IMR-90 (cell line): ENCODE measurements around the gene AFAP1L2. TPM values are rescaled to one million over a fixed set of nuclear protein-coding genes. Genes with fewer than 3 reads are reported as not detected.

ENCODE experiments used
- ATAC-seq: fragments of 200-7000 bp; cut with Tn5 transposase; 2 replicates; pipeline ENCODE4 v1.9.1; 2020; ENCODE audit warnings: low read depth, mild to moderate bottlenecking, moderate library complexity
- BruUV-seq: library from RNA; stranded (reverse); fragments of 400-500 nt; replicated peaks from 2 replicates; lab custom pipeline; 2021; lab: Mats Ljungman, UMichigan
- CTCF ChIA-PET: fragments of 300-600 bp; formaldehyde crosslinking; extraction: SDS; loops from one replicate; lab custom pipeline; 2021; ENCODE audit warnings: antibody characterized with exemption; lab: Yijun Ruan, JAX
- POLR2A ChIA-PET: fragments of 300-600 bp; sonication (Branson Sonifier 250); formaldehyde crosslinking; loops from one replicate; lab custom pipeline; 2022; ENCODE audit warnings: antibody characterized with exemption; ENCODE audit not compliant: unreplicated experiment; lab: Charles Lee
- DNase-seq: peaks from one replicate; pipeline ENCODE4 v3.0.0; 2013
- H2AFZ ChIP-seq: replicated peaks from 2 replicates; pipeline ENCODE3; 2013; ENCODE audit warnings: low read length, mild to moderate bottlenecking; ENCODE audit not compliant: poor library complexity
- H2AK5ac ChIP-seq: 2 replicates; pipeline ENCODE4 v1.6.1; 2013; ENCODE audit warnings: low read depth, low read length, inconsistent platforms
- H2AK9ac ChIP-seq: replicated peaks from 2 replicates; pipeline ENCODE3; 2013; ENCODE audit warnings: mild to moderate bottlenecking, low read depth, low read length, moderate library complexity; ENCODE audit not compliant: poor library complexity
- H2BK120ac ChIP-seq: 2 replicates; pipeline ENCODE4 v1.6.1; 2013; ENCODE audit warnings: low read depth, low read length, inconsistent platforms
- H2BK15ac ChIP-seq: 3 replicates; pipeline ENCODE4 v1.6.1; 2013; ENCODE audit warnings: low read depth, low read length, inconsistent platforms
- H2BK20ac ChIP-seq: 2 replicates; pipeline ENCODE4 v1.6.1; 2013; ENCODE audit warnings: low read depth, mild to moderate bottlenecking, inconsistent platforms, low read length, moderate library complexity
- H2BK5ac ChIP-seq: 2 replicates; pipeline ENCODE4 v1.6.1; 2013; ENCODE audit warnings: mild to moderate bottlenecking, low read depth, low read length, inconsistent platforms; ENCODE audit not compliant: poor library complexity, severe bottlenecking
- H3K14ac ChIP-seq: replicated peaks from 2 replicates; pipeline ENCODE4 v1.6.1; 2013; ENCODE audit warnings: low read depth, low read length, inconsistent platforms
- H3K18ac ChIP-seq: 2 replicates; pipeline ENCODE4 v1.6.1; 2013; ENCODE audit warnings: low read depth, low read length, control low read depth
- H3K23ac ChIP-seq: 2 replicates; pipeline ENCODE4 v1.6.1; 2013; ENCODE audit warnings: low read depth, low read length, inconsistent platforms
- H3K27ac ChIP-seq: 2 replicates; pipeline ENCODE4 v1.5.1; 2013; ENCODE audit warnings: mild to moderate bottlenecking, control low read depth, low read length; ENCODE audit not compliant: insufficient read depth
- H3K27me3 ChIP-seq: 2 replicates; pipeline ENCODE4 v1.6.1; 2013; ENCODE audit warnings: low read length; ENCODE audit not compliant: control insufficient read depth, insufficient read depth
- H3K36me3 ChIP-seq: 2 replicates; pipeline ENCODE4 v1.6.1; 2013; ENCODE audit warnings: low read length, mixed read lengths; ENCODE audit not compliant: control insufficient read depth, insufficient read depth
- H3K4ac ChIP-seq: 2 replicates; pipeline ENCODE4 v1.6.1; 2013; ENCODE audit warnings: low read depth, low read length, inconsistent platforms
- H3K4me1 ChIP-seq: 2 replicates; pipeline ENCODE4 v1.6.1; 2013; ENCODE audit warnings: low read length, mixed read lengths; ENCODE audit not compliant: control insufficient read depth, insufficient read depth
- H3K4me2 ChIP-seq: 2 replicates; pipeline ENCODE4 v1.6.1; 2013; ENCODE audit warnings: low read depth, mild to moderate bottlenecking, control low read depth, low read length, moderate library complexity
- H3K4me3 ChIP-seq: 2 replicates; pipeline ENCODE4 v1.5.1; 2013; ENCODE audit warnings: low read depth, mild to moderate bottlenecking, control low read depth, low read length, moderate library complexity; ENCODE audit not compliant: insufficient read depth
- H3K56ac ChIP-seq: 2 replicates; pipeline ENCODE4 v1.6.1; 2013; ENCODE audit warnings: low read length, inconsistent platforms; ENCODE audit not compliant: insufficient read depth; ENCODE audit errors: extremely low read depth
- H3K79me1 ChIP-seq, 2 experiments: 2 replicates each; pipeline ENCODE4 v1.6.1; 2013; ENCODE audit warnings: low read length in 2 of 2, inconsistent platforms in 1 of 2, low read depth in 1 of 2
- H3K9ac ChIP-seq: 2 replicates; pipeline ENCODE4 v1.6.1; 2013; ENCODE audit warnings: low read depth, low read length, control low read depth
- H3K9me1 ChIP-seq: 2 replicates; pipeline ENCODE4 v1.6.1; 2013; ENCODE audit warnings: low read length, inconsistent platforms; ENCODE audit not compliant: insufficient read depth
- H3K9me3 ChIP-seq: 2 replicates; pipeline ENCODE4 v1.6.1; 2013; ENCODE audit warnings: low read length; ENCODE audit not compliant: control insufficient read depth, insufficient read depth
- H4K20me1 ChIP-seq: 2 replicates; pipeline ENCODE4 v1.6.1; 2013; ENCODE audit warnings: low read length, inconsistent platforms; ENCODE audit not compliant: insufficient read depth
- H4K5ac ChIP-seq: 2 replicates; pipeline ENCODE4 v1.6.1; 2013; ENCODE audit warnings: mild to moderate bottlenecking, low read depth, low read length, control low read depth
- H4K8ac ChIP-seq, 2 experiments: 2 replicates each; pipeline ENCODE4 v1.6.1; 2013; ENCODE audit warnings: low read depth in 2 of 2, low read length in 2 of 2, control low read depth in 1 of 2, inconsistent platforms in 1 of 2
- H4K91ac ChIP-seq: 2 replicates; pipeline ENCODE4 v1.6.1; 2013; ENCODE audit warnings: low read depth, low read length, inconsistent platforms; ENCODE audit not compliant: insufficient read depth
- MAZ ChIP-seq: IDR thresholded peaks from 2 replicates; pipeline ENCODE4 v1.6.1; 2012; ENCODE audit warnings: low read depth, mild to moderate bottlenecking, low read length, improper control_type of control experiment, moderate library complexity, borderline replicate concordance
- POLR2A ChIP-seq: IDR thresholded peaks from 2 replicates; pipeline ENCODE4 v1.6.1; 2012; ENCODE audit warnings: mild to moderate bottlenecking, low read depth, low read length
- SMC3 ChIP-seq: fragments of 150-350 bp; IDR thresholded peaks from 2 replicates; pipeline ENCODE4 v1.6.1; 2016; ENCODE audit warnings: low read depth, mild to moderate bottlenecking, antibody characterized with exemption, low read length, moderate library complexity
- WGBS, 2 experiments: methylation state at CpG; one replicate each; pipeline versions ENCODE4 v1.1.5 to v1.1.7; 2013; ENCODE audit warnings: missing lambda C conversion rate in 2 of 2; ENCODE audit not compliant: insufficient read length in 1 of 2; ENCODE audit errors: extremely low coverage in 2 of 2; 5-methylcytosine and 5-hydroxymethylcytosine counted together
- dilution Hi-C: fragments of 300-500 bp; cut with HindIII; formaldehyde crosslinking; loops from one replicate; pipeline ENCODE4 v1.14.3; 2018; ENCODE audit warnings: low sequenced_read_pairs; ENCODE audit not compliant: unreplicated experiment
- in situ Hi-C: fragments of 300-500 bp; cut with MboI; formaldehyde crosslinking; loops from 3 replicates; pipeline ENCODE4 v1.14.3; 2019; ENCODE audit warnings: low sequenced_read_pairs, inconsistent platforms, mixed read lengths
- intact Hi-C: fragments of 100-400 bp; cut with micrococcal nuclease; formaldehyde crosslinking; loops from 2 replicates; pipeline ENCODE4 v1.10.0; 2022
- polyA plus RNA-seq, 3 experiments: library from polyadenylated mRNA; depleted of rRNA; stranded (reverse); fragments of >200 nt; gene quantifications; 2 replicates each; pipeline ENCODE4 v1.2.3, GENCODE V29; 2012; ENCODE audit warnings: low replicate concordance in 1 of 3
- total RNA-seq: library from RNA; depleted of rRNA; stranded (reverse); fragments of >200 nt; gene quantifications from 2 replicates; pipeline ENCODE4 v1.2.3, GENCODE V29; 2012
- TF ChIP-seq, protein P1 (sequence below): fragments of 150-350 bp; IDR thresholded peaks from 2 replicates; pipeline ENCODE4 v1.6.1; 2016; ENCODE audit warnings: low read depth, mild to moderate bottlenecking, low read length, moderate library complexity, borderline replicate concordance

AFAP1L2 gene
- total and polyA plus RNA-seq, 2 of the 4 experiments (the other 2 are of a cell fraction) = under 0.01 to 0.10 TPM

DNA sequence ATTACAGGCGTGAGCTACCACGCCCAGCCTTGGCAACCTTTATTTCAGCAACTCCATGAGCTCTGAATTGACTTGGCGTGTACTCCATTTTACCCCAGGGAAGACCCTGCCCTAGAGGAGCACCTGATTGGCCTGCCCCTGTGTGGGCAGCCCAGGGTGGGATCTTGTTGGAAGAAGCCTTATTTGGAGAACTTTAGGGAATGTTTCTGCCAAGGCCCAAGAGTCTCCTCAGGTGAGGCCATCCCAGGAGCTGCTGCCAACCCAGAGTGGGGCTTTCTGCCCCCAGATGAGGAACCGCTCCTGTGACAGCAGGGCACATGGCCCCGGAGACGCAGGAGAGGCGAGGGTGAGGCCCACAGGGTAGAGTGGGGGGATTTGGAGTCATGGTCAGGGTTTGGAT is 123.3 kb downstream of the AFAP1L2 start:
- no peak overlapping the region for H3K23ac ChIP-seq
- in situ Hi-C loops (no loop called here), intact Hi-C loops (no loop called here), dilution Hi-C loops (no loop called here)
- no peak overlapping the region for H2BK15ac ChIP-seq
- DNase-seq (no peak), ATAC-seq (no peak)
- H2BK20ac ChIP-seq = no peak overlapping the region
- H2AFZ ChIP-seq = no peak overlapping the region
- no peak overlapping the region for H2BK120ac ChIP-seq
- ChIA-PET POLR2A (interaction anchor here (0.6 kb wide), 1 partner anchor 104 kb away, joined by 4 read pairs; no protein-coding TSS in a partner anchor), CTCF (no interaction called here)
- H3K4me2 ChIP-seq = no peak overlapping the region
- no peak overlapping the region for H3K56ac ChIP-seq
- H4K8ac ChIP-seq = no peak overlapping the region
- H3K4me3 ChIP-seq = no peak overlapping the region
- no peaks in the 10 kb centered on the region for H3K4me1 ChIP-seq
- no TSS peak for BruUV-seq
- H4K5ac ChIP-seq = no peak overlapping the region
- TF ChIP-seq SMC3 (no peak), POLR2A (no peak), MAZ (no peak)
- TF ChIP-seq, protein P1, sequence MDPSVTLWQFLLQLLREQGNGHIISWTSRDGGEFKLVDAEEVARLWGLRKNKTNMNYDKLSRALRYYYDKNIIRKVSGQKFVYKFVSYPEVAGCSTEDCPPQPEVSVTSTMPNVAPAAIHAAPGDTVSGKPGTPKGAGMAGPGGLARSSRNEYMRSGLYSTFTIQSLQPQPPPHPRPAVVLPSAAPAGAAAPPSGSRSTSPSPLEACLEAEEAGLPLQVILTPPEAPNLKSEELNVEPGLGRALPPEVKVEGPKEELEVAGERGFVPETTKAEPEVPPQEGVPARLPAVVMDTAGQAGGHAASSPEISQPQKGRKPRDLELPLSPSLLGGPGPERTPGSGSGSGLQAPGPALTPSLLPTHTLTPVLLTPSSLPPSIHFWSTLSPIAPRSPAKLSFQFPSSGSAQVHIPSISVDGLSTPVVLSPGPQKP = no peak
- H3K27ac ChIP-seq = no peak overlapping the region
- no peaks in the 10 kb centered on the region for H3K9me1 ChIP-seq
- H3K18ac ChIP-seq = no peak overlapping the region
- no peaks in the 10 kb centered on the region for H3K36me3 ChIP-seq
- H3K27me3 ChIP-seq = peaks cover 61% of the 10 kb centered on the region
- H4K20me1 ChIP-seq = no peaks in the 10 kb centered on the region
- H3K9me3 ChIP-seq = no peaks in the 10 kb centered on the region
- no peak overlapping the region for H2BK5ac ChIP-seq
- 100% methylated on average over 1 of the region's 7 CpGs; no CpG with 5 or more reads in 1 of the 2 experiments for WGBS, 2 experiments
- H3K4ac ChIP-seq = no peak overlapping the region
- no peak overlapping the region for H4K91ac ChIP-seq
- no peak overlapping the region for H2AK9ac ChIP-seq
- H3K14ac ChIP-seq = no peak overlapping the region
- H2AK5ac ChIP-seq = no peak overlapping the region
- H3K9ac ChIP-seq = no peak overlapping the region
- no peaks in the 10 kb centered on the region for H3K79me1 ChIP-seq
